GM19025 (cell line): Measurements from ENCODE around the gene CHCHD5.
"Not testable (repeated sequence)": the region's sequence is repeated elsewhere in the genome, so short reads cannot be mapped to it uniquely, and the experiment has no call there.

Experiments used
- ATAC-seq: cut with Tn5 transposase; IDR thresholded peaks from one replicate; pipeline ENCODE4 v1.9.1; 2021; ENCODE audit warnings: mild to moderate bottlenecking, low read depth, moderate library complexity; ENCODE audit not compliant: unreplicated experiment

CHCHD5 gene

DNA sequence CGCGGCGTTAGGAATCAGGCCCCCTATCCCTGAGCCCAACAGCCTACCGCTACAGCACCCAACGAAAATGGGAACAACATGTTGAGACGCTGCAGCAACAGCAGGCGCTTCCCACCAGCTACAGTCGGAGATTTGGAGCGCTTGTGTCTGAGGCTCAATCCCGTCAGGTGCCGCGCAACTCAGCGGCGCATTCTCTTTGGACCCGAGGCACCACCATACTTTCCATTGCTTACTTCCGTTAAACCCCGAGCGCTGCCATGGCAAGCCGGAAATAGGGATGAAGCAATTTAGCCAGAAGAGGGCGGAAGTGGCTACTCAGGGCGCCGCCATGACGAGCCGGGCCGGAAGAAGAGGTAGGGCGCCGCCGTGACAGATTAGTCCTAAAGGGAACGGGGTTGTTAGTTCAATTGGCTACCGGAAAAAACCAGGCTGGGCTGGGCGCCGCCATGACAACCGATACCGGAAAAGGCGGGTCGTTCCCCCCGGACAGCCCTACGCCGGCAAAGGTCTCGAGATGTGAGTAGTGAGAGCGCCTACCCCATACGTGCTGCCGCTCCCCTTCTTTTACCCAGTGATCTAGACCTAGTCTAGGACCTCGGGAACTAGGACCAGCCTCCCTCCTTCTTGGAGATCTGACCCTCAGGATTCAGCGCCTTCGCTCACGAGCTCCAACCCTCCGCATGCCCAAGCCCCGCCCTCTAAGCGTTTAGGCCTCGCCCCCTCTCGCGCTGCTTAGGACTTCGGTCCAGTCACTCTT lies at the start of gene CHCHD5:
TSS of gene CHCHD5 (plus strand) at position 476 of the 757 bp plus-strand sequence. CDS start at position 515, 39 bp downstream.
- ATAC-seq, result peak; percentile 87

- ATAC-seq, result no peak
These were observed 49.6 kb upstream of the CHCHD5 start for GRCh38 chr2:112534826-112535225.

DNA sequence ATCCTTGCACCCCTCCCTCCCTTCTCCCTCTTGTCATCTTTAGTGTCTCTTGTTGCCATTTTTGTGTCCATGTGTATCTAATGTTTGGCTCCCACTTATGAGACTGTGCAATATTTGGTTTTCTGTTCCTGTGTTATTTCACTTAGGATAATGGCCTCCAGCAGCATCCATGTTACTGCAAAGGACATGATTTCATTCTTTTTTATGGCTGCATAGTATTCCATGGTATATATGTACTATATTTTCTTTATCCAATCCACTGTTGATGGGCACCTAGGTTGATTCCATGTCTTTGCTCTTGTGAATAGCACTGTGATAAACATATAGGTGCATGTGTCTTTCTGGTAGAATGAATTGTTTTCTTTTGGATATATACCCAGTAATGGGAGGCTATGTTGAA lies 47.7 kb upstream of the CHCHD5 start:
- ATAC-seq, result not testable (repeated sequence)

- no peak for ATAC-seq
These were observed 45.1 kb upstream of the CHCHD5 start for GRCh38 chr2:112539306-112539705.

DNA sequence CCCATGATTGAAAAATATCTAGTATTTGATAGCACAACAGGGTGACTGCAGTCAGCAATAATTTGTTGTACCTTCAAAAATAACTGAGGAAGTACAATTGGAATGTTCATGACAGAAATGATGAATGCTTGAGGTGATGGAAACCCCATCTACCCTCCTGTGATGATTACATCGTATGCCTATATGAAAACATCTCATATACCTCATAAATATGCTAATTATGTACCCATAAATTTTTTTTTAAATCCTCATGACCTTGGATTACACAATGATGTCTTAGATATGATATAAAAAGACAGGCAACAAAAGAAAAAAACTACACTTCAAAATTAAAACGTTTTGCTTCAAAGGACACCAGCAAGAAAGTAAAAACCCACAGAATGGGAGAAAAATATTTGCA lies 43.5 kb upstream of the CHCHD5 start:
- no peak for ATAC-seq

- peak; percentile 50 for ATAC-seq
These were observed 42.9 kb upstream of the CHCHD5 start for GRCh38 chr2:112541315-112542122.

GRCh38 chr2:112542123-112542983 lies 42.1 kb upstream of the CHCHD5 start, which contains the start of gene POLR1B:
POLR1B (plus strand) TSS chr2:112542465; CDS start chr2:112542495, 30 bp downstream.
- peak; percentile 72 for ATAC-seq

GRCh38 chr2:112542984-112543661 lies 41.3 kb upstream of the CHCHD5 start:
- no peak for ATAC-seq

GRCh38 chr2:112547333-112547732 lies 37.1 kb upstream of the CHCHD5 start:
- no peak for ATAC-seq

- no peak for ATAC-seq
These were observed 35.4 kb upstream of the CHCHD5 start for GRCh38 chr2:112548980-112549379.

- ATAC-seq, result peak; percentile 78
These were observed 18.3 kb upstream of the CHCHD5 start for GRCh38 chr2:112566104-112566503.

DNA sequence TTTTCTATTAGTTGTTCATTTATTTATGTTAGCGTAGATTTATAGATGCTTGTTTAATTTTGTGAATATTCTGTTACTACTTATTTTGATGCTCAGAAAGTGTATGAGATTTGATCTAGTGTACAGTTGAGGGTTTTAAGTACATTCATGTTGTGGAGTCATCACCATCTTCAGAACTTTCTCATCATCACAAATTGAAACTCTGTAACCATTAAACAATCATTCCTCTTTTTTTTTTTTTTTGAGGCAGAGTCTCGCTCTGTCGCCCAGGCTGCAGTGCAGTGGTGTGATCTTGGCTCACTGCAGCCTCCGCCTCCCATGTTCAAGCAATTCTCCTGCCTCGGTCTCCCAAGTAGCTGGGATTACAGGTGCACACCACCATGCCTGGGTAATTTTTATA lies 17.9 kb upstream of the CHCHD5 start:
- ATAC-seq, result peak; percentile 40

DNA sequence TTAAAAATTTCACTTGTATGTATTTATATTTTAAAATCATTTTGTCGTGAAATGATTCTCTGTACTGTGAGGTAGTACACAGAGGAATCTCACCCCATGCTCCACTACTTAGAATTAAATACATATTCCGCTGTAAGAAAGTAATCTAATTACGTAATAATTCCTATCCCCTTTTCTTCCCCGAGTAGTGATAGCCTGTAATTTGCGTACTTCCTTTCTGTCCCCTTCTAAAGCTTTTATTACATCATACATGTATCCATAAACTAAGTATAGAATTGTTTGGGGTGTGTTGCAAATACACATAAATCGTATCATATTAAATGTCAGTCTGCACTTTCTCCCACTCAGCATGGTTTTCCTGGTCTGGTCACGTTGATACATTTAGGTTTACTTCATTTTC lies 12.4 kb upstream of the CHCHD5 start:
- ATAC-seq, result no peak

DNA sequence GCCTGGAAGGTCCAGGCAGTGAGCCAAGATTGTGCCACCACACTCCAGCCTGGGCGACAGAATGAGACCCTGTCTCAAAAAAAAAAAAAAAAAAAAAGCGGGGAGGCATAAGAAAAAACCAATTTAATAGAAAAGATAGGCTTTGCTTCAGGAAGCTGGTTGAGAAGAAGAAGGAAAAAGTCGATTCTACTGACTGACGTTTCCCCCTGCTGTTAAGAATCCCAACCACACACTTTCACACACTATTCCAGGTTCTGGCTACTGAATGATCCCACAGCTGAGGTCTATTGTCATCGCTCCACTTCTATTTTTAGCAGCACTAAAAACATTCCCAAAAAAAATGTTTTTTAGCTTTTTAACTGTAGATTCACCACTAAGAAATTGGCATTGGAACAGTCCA lies 6.7 kb upstream of the CHCHD5 start:
- ATAC-seq, result no peak

DNA sequence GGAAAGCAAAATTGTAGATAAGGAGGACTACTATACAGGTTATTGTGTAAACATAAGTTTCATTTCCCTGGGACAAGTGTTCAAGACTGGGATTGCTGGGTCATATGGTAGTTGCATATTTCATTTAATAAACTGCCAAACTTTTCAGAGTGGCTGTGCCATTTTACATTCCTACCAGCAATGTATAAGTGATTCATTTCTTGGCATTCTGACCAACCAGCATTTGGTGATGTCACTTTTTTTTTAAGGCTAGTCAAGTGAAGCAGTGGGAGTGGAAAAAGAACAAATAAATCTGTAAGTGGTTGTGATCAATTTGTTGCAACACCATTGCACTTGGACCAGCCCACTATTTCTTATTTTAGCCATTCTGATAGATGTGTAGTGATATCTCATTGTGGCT lies 5.2 kb upstream of the CHCHD5 start:
- no peak for ATAC-seq

- ATAC-seq, result no peak
These were observed 4.3 kb upstream of the CHCHD5 start for GRCh38 chr2:112580084-112580483.

GRCh38 chr2:112582314-112582746 lies 2.1 kb upstream of the CHCHD5 start:
- ATAC-seq, result no peak

GRCh38 chr2:112583497-112584133 lies 794 bp upstream of the CHCHD5 start:
- ATAC-seq, result no peak

GRCh38 chr2:112584891-112585250 lies 462 bp downstream of the CHCHD5 start:
- no peak for ATAC-seq

GRCh38 chr2:112585400-112585799 lies 991 bp downstream of the CHCHD5 start:
- no peak for ATAC-seq
